IMR-90 (cell line): ENCODE results near the gene TRPC6. TPM values are rescaled to one million over a fixed set of nuclear protein-coding genes. Genes with fewer than 3 reads are reported as not detected.
A peak's percentile ranks its signal among the peaks of the same experiment; 100 is the strongest.

Experiments
- ATAC-seq: fragments of 200-7000 bp; cut with Tn5 transposase; 2 replicates; pipeline ENCODE4 v1.9.1; 2020; ENCODE audit warnings: low read depth, mild to moderate bottlenecking, moderate library complexity
- BruUV-seq: library from RNA; stranded (reverse); fragments of 400-500 nt; replicated peaks from 2 replicates; lab custom pipeline; 2021; lab: Mats Ljungman, UMichigan
- CTCF ChIA-PET: fragments of 300-600 bp; formaldehyde crosslinking; extraction: SDS; loops from one replicate; lab custom pipeline; 2021; ENCODE audit warnings: antibody characterized with exemption; lab: Yijun Ruan, JAX
- POLR2A ChIA-PET: fragments of 300-600 bp; sonication (Branson Sonifier 250); formaldehyde crosslinking; loops from one replicate; lab custom pipeline; 2022; ENCODE audit warnings: antibody characterized with exemption; ENCODE audit not compliant: unreplicated experiment; lab: Charles Lee
- DNase-seq: peaks from one replicate; pipeline ENCODE4 v3.0.0; 2013
- H2AFZ ChIP-seq: replicated peaks from 2 replicates; pipeline ENCODE3; 2013; ENCODE audit warnings: low read length, mild to moderate bottlenecking; ENCODE audit not compliant: poor library complexity
- H2AK5ac ChIP-seq: 2 replicates; pipeline ENCODE4 v1.6.1; 2013; ENCODE audit warnings: low read depth, low read length, inconsistent platforms
- H2AK9ac ChIP-seq: replicated peaks from 2 replicates; pipeline ENCODE3; 2013; ENCODE audit warnings: mild to moderate bottlenecking, low read depth, low read length, moderate library complexity; ENCODE audit not compliant: poor library complexity
- H2BK120ac ChIP-seq: 2 replicates; pipeline ENCODE4 v1.6.1; 2013; ENCODE audit warnings: low read depth, low read length, inconsistent platforms
- H2BK15ac ChIP-seq: 3 replicates; pipeline ENCODE4 v1.6.1; 2013; ENCODE audit warnings: low read depth, low read length, inconsistent platforms
- H2BK20ac ChIP-seq: 2 replicates; pipeline ENCODE4 v1.6.1; 2013; ENCODE audit warnings: low read depth, mild to moderate bottlenecking, inconsistent platforms, low read length, moderate library complexity
- H2BK5ac ChIP-seq: 2 replicates; pipeline ENCODE4 v1.6.1; 2013; ENCODE audit warnings: mild to moderate bottlenecking, low read depth, low read length, inconsistent platforms; ENCODE audit not compliant: poor library complexity, severe bottlenecking
- H3K14ac ChIP-seq: replicated peaks from 2 replicates; pipeline ENCODE4 v1.6.1; 2013; ENCODE audit warnings: low read depth, low read length, inconsistent platforms
- H3K18ac ChIP-seq: 2 replicates; pipeline ENCODE4 v1.6.1; 2013; ENCODE audit warnings: low read depth, low read length, control low read depth
- H3K23ac ChIP-seq: 2 replicates; pipeline ENCODE4 v1.6.1; 2013; ENCODE audit warnings: low read depth, low read length, inconsistent platforms
- H3K27ac ChIP-seq: 2 replicates; pipeline ENCODE4 v1.5.1; 2013; ENCODE audit warnings: mild to moderate bottlenecking, control low read depth, low read length; ENCODE audit not compliant: insufficient read depth
- H3K27me3 ChIP-seq: 2 replicates; pipeline ENCODE4 v1.6.1; 2013; ENCODE audit warnings: low read length; ENCODE audit not compliant: control insufficient read depth, insufficient read depth
- H3K36me3 ChIP-seq: 2 replicates; pipeline ENCODE4 v1.6.1; 2013; ENCODE audit warnings: low read length, mixed read lengths; ENCODE audit not compliant: control insufficient read depth, insufficient read depth
- H3K4ac ChIP-seq: 2 replicates; pipeline ENCODE4 v1.6.1; 2013; ENCODE audit warnings: low read depth, low read length, inconsistent platforms
- H3K4me1 ChIP-seq: 2 replicates; pipeline ENCODE4 v1.6.1; 2013; ENCODE audit warnings: low read length, mixed read lengths; ENCODE audit not compliant: control insufficient read depth, insufficient read depth
- H3K4me2 ChIP-seq: 2 replicates; pipeline ENCODE4 v1.6.1; 2013; ENCODE audit warnings: low read depth, mild to moderate bottlenecking, control low read depth, low read length, moderate library complexity
- H3K4me3 ChIP-seq: 2 replicates; pipeline ENCODE4 v1.5.1; 2013; ENCODE audit warnings: low read depth, mild to moderate bottlenecking, control low read depth, low read length, moderate library complexity; ENCODE audit not compliant: insufficient read depth
- H3K56ac ChIP-seq: 2 replicates; pipeline ENCODE4 v1.6.1; 2013; ENCODE audit warnings: low read length, inconsistent platforms; ENCODE audit not compliant: insufficient read depth; ENCODE audit errors: extremely low read depth
- H3K79me1 ChIP-seq, 2 experiments: 2 replicates each; pipeline ENCODE4 v1.6.1; 2013; ENCODE audit warnings: low read length in 2 of 2, inconsistent platforms in 1 of 2, low read depth in 1 of 2
- H3K9ac ChIP-seq: 2 replicates; pipeline ENCODE4 v1.6.1; 2013; ENCODE audit warnings: low read depth, low read length, control low read depth
- H3K9me1 ChIP-seq: 2 replicates; pipeline ENCODE4 v1.6.1; 2013; ENCODE audit warnings: low read length, inconsistent platforms; ENCODE audit not compliant: insufficient read depth
- H3K9me3 ChIP-seq: 2 replicates; pipeline ENCODE4 v1.6.1; 2013; ENCODE audit warnings: low read length; ENCODE audit not compliant: control insufficient read depth, insufficient read depth
- H4K20me1 ChIP-seq: 2 replicates; pipeline ENCODE4 v1.6.1; 2013; ENCODE audit warnings: low read length, inconsistent platforms; ENCODE audit not compliant: insufficient read depth
- H4K5ac ChIP-seq: 2 replicates; pipeline ENCODE4 v1.6.1; 2013; ENCODE audit warnings: mild to moderate bottlenecking, low read depth, low read length, control low read depth
- H4K8ac ChIP-seq, 2 experiments: 2 replicates each; pipeline ENCODE4 v1.6.1; 2013; ENCODE audit warnings: low read depth in 2 of 2, low read length in 2 of 2, control low read depth in 1 of 2, inconsistent platforms in 1 of 2
- H4K91ac ChIP-seq: 2 replicates; pipeline ENCODE4 v1.6.1; 2013; ENCODE audit warnings: low read depth, low read length, inconsistent platforms; ENCODE audit not compliant: insufficient read depth
- CEBPB ChIP-seq: IDR thresholded peaks from 2 replicates; pipeline ENCODE4 v1.6.1; 2012; ENCODE audit warnings: low read depth, low read length, improper control_type of control experiment
- CTCF ChIP-seq: conservative IDR thresholded peaks from 2 replicates; pipeline ENCODE4 v1.5.1; 2012; ENCODE audit warnings: mild to moderate bottlenecking, low read depth, low read length, improper control_type of control experiment
- ELK1 ChIP-seq: fragments of 150-350 bp; IDR thresholded peaks from 2 replicates; pipeline ENCODE4 v1.6.1; 2016; ENCODE audit warnings: low read depth, mild to moderate bottlenecking, low read length, moderate library complexity, borderline replicate concordance
- MXI1 ChIP-seq: IDR thresholded peaks from 2 replicates; pipeline ENCODE4 v1.6.1; 2012; ENCODE audit warnings: low read depth, mild to moderate bottlenecking, low read length, moderate library complexity, borderline replicate concordance
- RAD21 ChIP-seq: IDR thresholded peaks from 2 replicates; pipeline ENCODE4 v1.6.1; 2012; ENCODE audit warnings: low read length, improper control_type of control experiment
- RCOR1 ChIP-seq: IDR thresholded peaks from 2 replicates; pipeline ENCODE4 v1.6.1; 2012; ENCODE audit warnings: mild to moderate bottlenecking, low read length, improper control_type of control experiment; ENCODE audit not compliant: insufficient replicate concordance
- RFX5 ChIP-seq: IDR thresholded peaks from 2 replicates; pipeline ENCODE4 v1.8.0; 2012; ENCODE audit warnings: low read depth, mild to moderate bottlenecking, low read length, moderate library complexity
- SMC3 ChIP-seq: fragments of 150-350 bp; IDR thresholded peaks from 2 replicates; pipeline ENCODE4 v1.6.1; 2016; ENCODE audit warnings: low read depth, mild to moderate bottlenecking, antibody characterized with exemption, low read length, moderate library complexity
- USF2 ChIP-seq: fragments of 150-350 bp; IDR thresholded peaks from 2 replicates; pipeline ENCODE4 v1.6.1; 2017; ENCODE audit warnings: mild to moderate bottlenecking, antibody characterized with exemption, low read length, low read depth
- WGBS, 2 experiments: methylation state at CpG; one replicate each; pipeline versions ENCODE4 v1.1.5 to v1.1.7; 2013; ENCODE audit warnings: missing lambda C conversion rate in 2 of 2; ENCODE audit not compliant: insufficient read length in 1 of 2; ENCODE audit errors: extremely low coverage in 2 of 2; 5-methylcytosine and 5-hydroxymethylcytosine counted together
- dilution Hi-C: fragments of 300-500 bp; cut with HindIII; formaldehyde crosslinking; loops from one replicate; pipeline ENCODE4 v1.14.3; 2018; ENCODE audit warnings: low sequenced_read_pairs; ENCODE audit not compliant: unreplicated experiment
- in situ Hi-C: fragments of 300-500 bp; cut with MboI; formaldehyde crosslinking; loops from 3 replicates; pipeline ENCODE4 v1.14.3; 2019; ENCODE audit warnings: low sequenced_read_pairs, inconsistent platforms, mixed read lengths
- intact Hi-C: fragments of 100-400 bp; cut with micrococcal nuclease; formaldehyde crosslinking; loops from 2 replicates; pipeline ENCODE4 v1.10.0; 2022
- polyA plus RNA-seq, 3 experiments: library from polyadenylated mRNA; depleted of rRNA; stranded (reverse); fragments of >200 nt; gene quantifications; 2 replicates each; pipeline ENCODE4 v1.2.3, GENCODE V29; 2012; ENCODE audit warnings: low replicate concordance in 1 of 3
- total RNA-seq: library from RNA; depleted of rRNA; stranded (reverse); fragments of >200 nt; gene quantifications from 2 replicates; pipeline ENCODE4 v1.2.3, GENCODE V29; 2012

The TRPC6 gene
- total and polyA plus RNA-seq, 2 of the 4 experiments (the other 2 are of a cell fraction): 0.99 to 2.3 TPM

- Histone ChIP-seq H3K9me3 (no peaks in the 10 kb centered on the region), H2AK5ac (peak overlapping the region; percentile 57), H3K9me1 (peaks cover 9% of the 10 kb centered on the region; the same call in 1 of the 2 replicates), H3K27me3 (no peaks in the 10 kb centered on the region), H3K23ac (no peak overlapping the region), H3K4ac (peak overlapping the region; percentile 15; the same call in 1 of the 2 replicates), H2BK15ac (peak overlapping the region; percentile 82), H3K79me1 (no peaks in the 10 kb centered on the region), H2BK20ac (peak overlapping the region; percentile 26; the same call in 1 of the 2 replicates), H2BK120ac (0 out of 2 replicates have a peak overlapping the region, but pooled peaks have one; percentile 8), H2BK5ac (peak overlapping the region; percentile 35), H3K14ac (no peak overlapping the region), H3K4me3 (no peak overlapping the region), H4K91ac (no peak overlapping the region; the same call in 1 of the 2 replicates), H2AFZ (no peak overlapping the region), H3K9ac (no peak overlapping the region), H4K5ac (peak overlapping the region; percentile 30; the same call in 1 of the 2 replicates), H4K8ac (peak overlapping the region; percentile 24 to 27; a peak in 2 of 4 replicates), H3K4me2 (no peak overlapping the region), H3K36me3 (peaks cover 3% of the 10 kb centered on the region), H3K27ac (no peak overlapping the region), H4K20me1 (no peaks in the 10 kb centered on the region), H3K4me1 (peaks cover 12% of the 10 kb centered on the region; the same call in 1 of the 2 replicates), H3K56ac (no peak overlapping the region), H2AK9ac (no peak overlapping the region), H3K18ac (peak overlapping the region; percentile 72; the same call in 1 of the 2 replicates)
- ATAC-seq (no peak), DNase-seq (no peak)
- intact Hi-C loops: no loop called here
- dilution Hi-C loops: no loop called here
- CTCF ChIA-PET: no interaction called here
- TF ChIP-seq MXI1 (no peak), RAD21 (no peak), CEBPB (no peak), ELK1 (no peak), RFX5 (no peak), RCOR1 (no peak), CTCF (no peak), USF2 (no peak), SMC3 (no peak)
- 83% methylated on average over 1 of the region's 5 CpGs; no CpG with 5 or more reads in 1 of the 2 experiments for WGBS, 2 experiments
- in situ Hi-C loops: loop anchor here (10.0 to 25.0 kb wide), 3 partner anchors 396 to 1038 kb away; no protein-coding TSS in a partner anchor
- POLR2A ChIA-PET: no interaction called here
- no TSS peak for BruUV-seq
Observed at GRCh38 chr11:101448881-101449442, 134.8 kb downstream of the TRPC6 start.
